ENCODE measurements around the gene NCOR1.

The NCOR1 gene

DNA sequence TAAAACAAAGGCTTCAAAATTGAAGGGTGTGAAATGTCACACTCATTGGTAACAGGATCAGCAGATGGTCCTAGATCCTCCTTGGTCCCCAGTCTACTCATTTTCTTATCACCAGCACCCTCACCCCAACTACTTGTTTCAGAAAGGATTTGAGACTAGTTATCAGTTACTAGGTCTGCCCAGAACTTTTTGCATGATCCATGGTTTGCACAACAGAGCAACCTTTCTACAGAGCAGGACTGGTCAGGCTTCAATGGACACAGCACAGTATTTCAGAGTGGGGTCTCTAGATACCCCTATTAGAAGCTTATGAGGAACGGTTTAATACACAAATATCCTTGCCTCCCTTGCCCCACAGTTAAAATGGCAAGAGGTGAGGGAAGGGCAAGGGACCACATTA lies 190.1 kb downstream of the NCOR1 start:
- H4K8ac ChIP-seq (ENCODE audit: low read length) = no peak overlapping the region
- no peak overlapping the region for H3K23ac ChIP-seq (ENCODE audit: low read length in 2 of 2)
- no peak overlapping the region for H2BK15ac ChIP-seq (ENCODE audit: low read depth, poor library complexity, severe bottlenecking)
- peaks cover 15% of the 10 kb centered on the region for H3K79me1 ChIP-seq (replicated peaks; ENCODE audit: low read length, poor library complexity, severe bottlenecking)
- no peak for DNase-seq
- H3K4ac ChIP-seq (ENCODE audit: low read depth in 1 of 2, low read length in 2 of 2) = no peak overlapping the region
- H2BK12ac ChIP-seq (ENCODE audit: low read length in 2 of 2) = no peak overlapping the region
- H3K27ac ChIP-seq (ENCODE audit: low read length, poor library complexity, severe bottlenecking) = no peak overlapping the region
- H3K36me3 ChIP-seq (ENCODE audit: control insufficient read depth in 1 of 2, insufficient read depth in 2 of 2, low read depth in 1 of 2, low read length in 2 of 2) = peaks cover 13 to 92% of the 10 kb centered on the region in 2 experiments
- H2AK5ac ChIP-seq (ENCODE audit: low read length, severe bottlenecking) = no peak overlapping the region
- no CpG with 5 or more reads among the region's 1 CpG for WGBS
- H3K4me3 ChIP-seq (ENCODE audit: insufficient read depth in 1 of 2, low read depth in 1 of 2, low read length in 2 of 2) = no peak overlapping the region
- no peaks in the 10 kb centered on the region for H3K27me3 ChIP-seq (ENCODE audit: control insufficient read depth in 1 of 2, insufficient read depth in 1 of 2, low read length in 2 of 2)
- H3K14ac ChIP-seq (ENCODE audit: low read length in 2 of 2) = no peak overlapping the region
- H3K4me1 ChIP-seq (ENCODE audit: control insufficient read depth, insufficient read depth, low read depth, low read length) = peaks cover 2% of the 10 kb centered on the region
- no peak overlapping the region for H2AFZ ChIP-seq (ENCODE audit: low read depth, low read length)
- H4K91ac ChIP-seq (ENCODE audit: low read length) = no peak overlapping the region
- no peak overlapping the region for H2BK120ac ChIP-seq (ENCODE audit: low read depth, low read length)
- no peak overlapping the region for H3K4me2 ChIP-seq (ENCODE audit: low read length, poor library complexity, severe bottlenecking)
- H3K9ac ChIP-seq (ENCODE audit: low read length) = no peak overlapping the region
- H2BK5ac ChIP-seq (ENCODE audit: low read depth, low read length, poor library complexity, severe bottlenecking) = no peak overlapping the region
- H3K18ac ChIP-seq (ENCODE audit: low read depth in 1 of 2, low read length in 2 of 2) = no peak overlapping the region
- H3K9me3 ChIP-seq (ENCODE audit: control insufficient read depth, low read length) = no peaks in the 10 kb centered on the region

DNA sequence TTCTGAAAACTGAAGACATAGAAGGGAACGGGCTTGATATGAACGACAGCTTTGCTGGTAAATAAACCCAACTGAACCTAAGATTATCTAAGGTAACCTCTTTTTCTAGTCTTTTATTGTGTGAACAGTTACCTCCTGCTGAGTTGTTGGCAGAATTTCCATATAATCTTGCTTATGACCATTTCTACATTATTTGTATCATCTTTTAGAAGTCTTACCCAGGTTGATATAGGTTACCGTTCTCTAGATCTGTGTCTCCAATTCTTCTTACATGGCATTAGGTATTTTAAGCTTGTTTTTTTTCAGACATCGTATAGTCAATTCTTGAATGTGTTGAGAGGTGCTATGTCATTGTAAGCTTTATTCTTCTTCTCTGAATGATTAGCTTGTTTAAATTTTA lies 191.5 kb downstream of the NCOR1 start:
- no peak overlapping the region for H2BK15ac ChIP-seq (ENCODE audit: low read depth, poor library complexity, severe bottlenecking)
- no peak overlapping the region for H3K14ac ChIP-seq (ENCODE audit: low read length in 2 of 2)
- H3K4me3 ChIP-seq (ENCODE audit: insufficient read depth in 1 of 2, low read depth in 1 of 2, low read length in 2 of 2) = no peak overlapping the region
- no peak overlapping the region for H2BK5ac ChIP-seq (ENCODE audit: low read depth, low read length, poor library complexity, severe bottlenecking)
- H2BK12ac ChIP-seq (ENCODE audit: low read length in 2 of 2) = no peak overlapping the region
- H3K79me1 ChIP-seq (replicated peaks; ENCODE audit: low read length, poor library complexity, severe bottlenecking) = peaks cover 11% of the 10 kb centered on the region
- peaks cover 2% of the 10 kb centered on the region for H3K4me1 ChIP-seq (ENCODE audit: control insufficient read depth, insufficient read depth, low read depth, low read length)
- H3K4me2 ChIP-seq (ENCODE audit: low read length, poor library complexity, severe bottlenecking) = no peak overlapping the region
- H3K9me3 ChIP-seq (ENCODE audit: control insufficient read depth, low read length) = no peaks in the 10 kb centered on the region
- H3K18ac ChIP-seq (ENCODE audit: low read depth in 1 of 2, low read length in 2 of 2) = no peak overlapping the region
- H4K91ac ChIP-seq (ENCODE audit: low read length) = no peak overlapping the region
- no peak overlapping the region for H3K23ac ChIP-seq (ENCODE audit: low read length in 2 of 2)
- H3K9ac ChIP-seq (ENCODE audit: low read length) = no peak overlapping the region
- H3K27me3 ChIP-seq (ENCODE audit: control insufficient read depth in 1 of 2, insufficient read depth in 1 of 2, low read length in 2 of 2) = no peaks in the 10 kb centered on the region
- peaks cover 16 to 91% of the 10 kb centered on the region in 2 experiments for H3K36me3 ChIP-seq (ENCODE audit: control insufficient read depth in 1 of 2, insufficient read depth in 2 of 2, low read depth in 1 of 2, low read length in 2 of 2)
- H2AFZ ChIP-seq (ENCODE audit: low read depth, low read length) = no peak overlapping the region
- no peak overlapping the region for H2BK120ac ChIP-seq (ENCODE audit: low read depth, low read length)
- WGBS = 100% methylated on average over 1 of the region's 4 CpGs
- DNase-seq = no peak
- H2AK5ac ChIP-seq (ENCODE audit: low read length, severe bottlenecking) = no peak overlapping the region
- no peak overlapping the region for H3K4ac ChIP-seq (ENCODE audit: low read depth in 1 of 2, low read length in 2 of 2)
- H3K27ac ChIP-seq (ENCODE audit: low read length, poor library complexity, severe bottlenecking) = no peak overlapping the region
- H4K8ac ChIP-seq (ENCODE audit: low read length) = no peak overlapping the region

- Histone ChIP-seq H3K79me1 (replicated peaks; ENCODE audit: low read length, poor library complexity, severe bottlenecking) (peaks cover 10% of the 10 kb centered on the region), H2AK5ac (ENCODE audit: low read length, severe bottlenecking) (no peak overlapping the region), H2BK12ac (ENCODE audit: low read length in 2 of 2) (no peak overlapping the region), H3K23ac (ENCODE audit: low read length in 2 of 2) (no peak overlapping the region), H2BK120ac (ENCODE audit: low read depth, low read length) (no peak overlapping the region), H3K27me3 (ENCODE audit: control insufficient read depth in 1 of 2, insufficient read depth in 1 of 2, low read length in 2 of 2) (no peaks in the 10 kb centered on the region), H3K4me2 (ENCODE audit: low read length, poor library complexity, severe bottlenecking) (no peak overlapping the region), H3K9me3 (ENCODE audit: control insufficient read depth, low read length) (no peaks in the 10 kb centered on the region), H3K14ac (ENCODE audit: low read length in 2 of 2) (no peak overlapping the region), H2AFZ (ENCODE audit: low read depth, low read length) (no peak overlapping the region), H3K4me1 (ENCODE audit: control insufficient read depth, insufficient read depth, low read depth, low read length) (peaks cover 2% of the 10 kb centered on the region), H2BK15ac (ENCODE audit: low read depth, poor library complexity, severe bottlenecking) (no peak overlapping the region), H3K9ac (ENCODE audit: low read length) (no peak overlapping the region), H3K36me3 (ENCODE audit: control insufficient read depth in 1 of 2, insufficient read depth in 2 of 2, low read depth in 1 of 2, low read length in 2 of 2) (peaks cover 25 to 83% of the 10 kb centered on the region in 2 experiments), H3K4ac (ENCODE audit: low read depth in 1 of 2, low read length in 2 of 2) (no peak overlapping the region), H3K18ac (ENCODE audit: low read depth in 1 of 2, low read length in 2 of 2) (no peak overlapping the region), H3K4me3 (ENCODE audit: insufficient read depth in 1 of 2, low read depth in 1 of 2, low read length in 2 of 2) (no peak overlapping the region), H2BK5ac (ENCODE audit: low read depth, low read length, poor library complexity, severe bottlenecking) (no peak overlapping the region), H4K8ac (ENCODE audit: low read length) (no peak overlapping the region), H3K27ac (ENCODE audit: low read length, poor library complexity, severe bottlenecking) (no peak overlapping the region), H4K91ac (ENCODE audit: low read length) (no peak overlapping the region)
- DNase-seq = no peak
- WGBS = 100% methylated on average over 1 of the region's 1 CpG
Observed at GRCh38 chr17:16019347-16019746, 196.0 kb downstream of the NCOR1 start.

GRCh38 chr17:16013943-16014407 lies 201.4 kb downstream of the NCOR1 start:
- Histone ChIP-seq H3K4ac (ENCODE audit: low read depth in 1 of 2, low read length in 2 of 2) (no peak overlapping the region), H3K14ac (ENCODE audit: low read length in 2 of 2) (no peak overlapping the region), H3K4me2 (ENCODE audit: low read length, poor library complexity, severe bottlenecking) (no peak overlapping the region), H3K36me3 (ENCODE audit: control insufficient read depth in 1 of 2, insufficient read depth in 2 of 2, low read depth in 1 of 2, low read length in 2 of 2) (peaks cover 22 to 68% of the 10 kb centered on the region in 2 experiments), H2BK12ac (ENCODE audit: low read length in 2 of 2) (no peak overlapping the region), H3K4me3 (ENCODE audit: insufficient read depth in 1 of 2, low read depth in 1 of 2, low read length in 2 of 2) (no peak overlapping the region), H3K18ac (ENCODE audit: low read depth in 1 of 2, low read length in 2 of 2) (no peak overlapping the region), H3K27me3 (ENCODE audit: control insufficient read depth in 1 of 2, insufficient read depth in 1 of 2, low read length in 2 of 2) (no peaks in the 10 kb centered on the region), H2BK15ac (ENCODE audit: low read depth, poor library complexity, severe bottlenecking) (no peak overlapping the region), H2AFZ (ENCODE audit: low read depth, low read length) (no peak overlapping the region), H3K79me1 (replicated peaks; ENCODE audit: low read length, poor library complexity, severe bottlenecking) (peaks cover 7% of the 10 kb centered on the region), H3K4me1 (ENCODE audit: control insufficient read depth, insufficient read depth, low read depth, low read length) (peaks cover 2% of the 10 kb centered on the region), H4K8ac (ENCODE audit: low read length) (no peak overlapping the region), H2BK5ac (ENCODE audit: low read depth, low read length, poor library complexity, severe bottlenecking) (no peak overlapping the region), H3K9me3 (ENCODE audit: control insufficient read depth, low read length) (no peaks in the 10 kb centered on the region), H3K9ac (ENCODE audit: low read length) (no peak overlapping the region), H2AK5ac (ENCODE audit: low read length, severe bottlenecking) (no peak overlapping the region), H3K27ac (ENCODE audit: low read length, poor library complexity, severe bottlenecking) (peak overlapping the region; percentile 55), H2BK120ac (ENCODE audit: low read depth, low read length) (no peak overlapping the region), H3K23ac (ENCODE audit: low read length in 2 of 2) (no peak overlapping the region), H4K91ac (ENCODE audit: low read length) (no peak overlapping the region)
- 0% methylated on average over 1 of the region's 3 CpGs for WGBS
- DNase-seq = peak; percentile 86

All from mesenchymal stem cell (in vitro differentiated cells and primary cell).